Choroid plexus epithelial cell (primary cell): Measurements from ENCODE around the gene SLC27A4.

Experiments used
- DNase-seq: peaks from one replicate; pipeline ENCODE4 v3.0.0-alpha.2; 2010; ENCODE audit warnings: low read depth
- H3K4me3 ChIP-seq: 2 replicates; pipeline ENCODE4 v1.5.1; 2011; ENCODE audit warnings: low read depth, mild to moderate bottlenecking, control low read depth, low read length, moderate library complexity
- CTCF ChIP-seq: conservative IDR thresholded peaks from 2 replicates; pipeline ENCODE4 v1.5.1; 2011; ENCODE audit warnings: low read depth, mild to moderate bottlenecking, control low read depth, inconsistent platforms, low read length, moderate library complexity

The SLC27A4 gene

GRCh38 chr9:128390813-128391711 lies 50.7 kb downstream of the SLC27A4 start:
- DNase-seq, result no peak
- no peak overlapping the region for H3K4me3 ChIP-seq
- no peak for TF ChIP-seq CTCF

- DNase-seq, result no peak
- TF ChIP-seq CTCF, result no peak
- H3K4me3 ChIP-seq, result no peak overlapping the region
These were observed 51.6 kb downstream of the SLC27A4 start for GRCh38 chr9:128391956-128392301.

- DNase-seq, result no peak
- no peak for TF ChIP-seq CTCF
- H3K4me3 ChIP-seq, result no peak overlapping the region
These were observed 52.2 kb downstream of the SLC27A4 start for GRCh38 chr9:128392302-128393144.

GRCh38 chr9:128393145-128393775 lies 52.9 kb downstream of the SLC27A4 start:
- no peak for DNase-seq
- no peak for TF ChIP-seq CTCF
- no peak overlapping the region for H3K4me3 ChIP-seq

- no peak for DNase-seq
- H3K4me3 ChIP-seq, result no peak overlapping the region
- no peak for TF ChIP-seq CTCF
These were observed 53.6 kb downstream of the SLC27A4 start for GRCh38 chr9:128393970-128394369.

GRCh38 chr9:128394379-128395168 lies 54.2 kb downstream of the SLC27A4 start:
- no peak for DNase-seq
- TF ChIP-seq CTCF, result no peak

More at GRCh38 chr9:128394379-128395168, 54.2 kb downstream of the SLC27A4 start:
- H3K4me3 ChIP-seq, result no peak overlapping the region
